RWPE2 (cell line): ENCODE measurements around the gene DERA.
A peak's percentile ranks its signal among the peaks of the same experiment; 100 is the strongest.
"Not testable (repeated sequence)": the region's sequence is repeated elsewhere in the genome, so short reads cannot be mapped to it uniquely, and the experiment has no call there.

Experiments used
- ATAC-seq: fragments of 200-7000 bp; cut with Tn5 transposase; 3 replicates; pipeline ENCODE4 v1.9.1; 2021; ENCODE audit warnings: low read depth
- DNase-seq: peaks from one replicate; pipeline ENCODE4 v3.0.0-alpha.2; 2020; ENCODE audit warnings: low spot score
- H3K27ac ChIP-seq: fragments of 450-650 bp; 2 replicates; pipeline ENCODE4 v1.5.1; 2017; ENCODE audit warnings: mild to moderate bottlenecking; ENCODE audit not compliant: poor library complexity, severe bottlenecking
- H3K27me3 ChIP-seq: fragments of 250-450 bp; sonication (Bioruptor Pico); 2 replicates; pipeline ENCODE4 v1.5.1; 2021; ENCODE audit warnings: mild to moderate bottlenecking, moderate library complexity; ENCODE audit not compliant: insufficient read depth, poor library complexity, severe bottlenecking
- H3K36me3 ChIP-seq: fragments of 250-450 bp; sonication (Bioruptor Pico); 2 replicates; pipeline ENCODE4 v1.5.1; 2020; ENCODE audit warnings: low read depth, mild to moderate bottlenecking, moderate library complexity
- H3K4me1 ChIP-seq: fragments of 250-450 bp; sonication (Bioruptor Pico); 2 replicates; pipeline ENCODE4 v1.5.1; 2021; ENCODE audit warnings: mild to moderate bottlenecking, moderate library complexity; ENCODE audit not compliant: insufficient read depth, poor library complexity, severe bottlenecking
- H3K4me3 ChIP-seq: fragments of 250-450 bp; sonication (Bioruptor Pico); 2 replicates; pipeline ENCODE4 v1.5.1; 2021; ENCODE audit warnings: mild to moderate bottlenecking, moderate library complexity; ENCODE audit not compliant: severe bottlenecking
- H3K9me3 ChIP-seq: fragments of 250-450 bp; sonication (Bioruptor Pico); 2 replicates; pipeline ENCODE4 v1.5.1; 2021; ENCODE audit warnings: mild to moderate bottlenecking, moderate library complexity; ENCODE audit not compliant: severe bottlenecking
- TF ChIP-seq, protein P1 (sequence below): fragments of 450-650 bp; IDR thresholded peaks from one replicate; pipeline ENCODE4 v1.5.1; 2017; ENCODE audit warnings: mild to moderate bottlenecking, moderate library complexity; ENCODE audit not compliant: poor library complexity, severe bottlenecking

Gene DERA

DNA sequence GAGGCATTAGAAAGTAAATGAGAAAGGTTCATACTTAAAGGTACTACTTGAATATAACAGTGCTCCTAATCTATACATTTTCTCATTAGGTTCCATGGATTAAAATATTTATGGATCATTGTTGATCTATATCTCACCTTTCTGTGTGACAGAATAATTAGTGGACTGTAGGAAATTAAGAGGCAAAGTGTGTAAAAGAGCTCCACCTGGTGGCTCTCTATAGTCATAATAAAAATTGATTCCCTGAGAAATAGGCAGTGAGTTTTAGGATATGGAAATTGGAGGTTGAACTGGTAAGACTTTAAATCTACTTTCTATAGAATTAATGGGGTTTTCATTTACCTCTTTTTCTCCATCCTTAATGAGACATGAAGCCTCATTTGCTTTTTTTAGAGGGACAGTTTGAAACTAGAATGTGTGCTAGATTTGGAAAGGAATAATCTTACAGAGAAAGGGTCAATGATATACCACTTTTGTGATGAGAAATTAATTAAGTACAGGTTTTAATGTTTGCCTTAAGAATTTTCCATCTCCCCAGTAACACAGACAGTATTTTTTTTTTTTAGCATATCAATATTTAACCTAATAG is 11.8 kb upstream of the DERA start:
- DNase-seq = no peak
- no peaks in the 10 kb centered on the region for H3K27me3 ChIP-seq
- no peaks in the 10 kb centered on the region for H3K9me3 ChIP-seq
- TF ChIP-seq, protein P1, sequence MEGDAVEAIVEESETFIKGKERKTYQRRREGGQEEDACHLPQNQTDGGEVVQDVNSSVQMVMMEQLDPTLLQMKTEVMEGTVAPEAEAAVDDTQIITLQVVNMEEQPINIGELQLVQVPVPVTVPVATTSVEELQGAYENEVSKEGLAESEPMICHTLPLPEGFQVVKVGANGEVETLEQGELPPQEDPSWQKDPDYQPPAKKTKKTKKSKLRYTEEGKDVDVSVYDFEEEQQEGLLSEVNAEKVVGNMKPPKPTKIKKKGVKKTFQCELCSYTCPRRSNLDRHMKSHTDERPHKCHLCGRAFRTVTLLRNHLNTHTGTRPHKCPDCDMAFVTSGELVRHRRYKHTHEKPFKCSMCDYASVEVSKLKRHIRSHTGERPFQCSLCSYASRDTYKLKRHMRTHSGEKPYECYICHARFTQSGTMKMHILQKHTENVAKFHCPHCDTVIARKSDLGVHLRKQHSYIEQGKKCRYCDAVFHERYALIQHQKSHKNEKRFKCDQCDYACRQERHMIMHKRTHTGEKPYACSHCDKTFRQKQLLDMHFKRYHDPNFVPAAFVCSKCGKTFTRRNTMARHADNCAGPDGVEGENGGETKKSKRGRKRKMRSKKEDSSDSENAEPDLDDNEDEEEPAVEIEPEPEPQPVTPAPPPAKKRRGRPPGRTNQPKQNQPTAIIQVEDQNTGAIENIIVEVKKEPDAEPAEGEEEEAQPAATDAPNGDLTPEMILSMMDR = peak; percentile 65
- H3K27ac ChIP-seq = no peak overlapping the region
- H3K4me3 ChIP-seq = no peak overlapping the region
- ATAC-seq = no peak
- H3K36me3 ChIP-seq = peaks cover 65% of the 10 kb centered on the region
- H3K4me1 ChIP-seq = no peaks in the 10 kb centered on the region

DNA sequence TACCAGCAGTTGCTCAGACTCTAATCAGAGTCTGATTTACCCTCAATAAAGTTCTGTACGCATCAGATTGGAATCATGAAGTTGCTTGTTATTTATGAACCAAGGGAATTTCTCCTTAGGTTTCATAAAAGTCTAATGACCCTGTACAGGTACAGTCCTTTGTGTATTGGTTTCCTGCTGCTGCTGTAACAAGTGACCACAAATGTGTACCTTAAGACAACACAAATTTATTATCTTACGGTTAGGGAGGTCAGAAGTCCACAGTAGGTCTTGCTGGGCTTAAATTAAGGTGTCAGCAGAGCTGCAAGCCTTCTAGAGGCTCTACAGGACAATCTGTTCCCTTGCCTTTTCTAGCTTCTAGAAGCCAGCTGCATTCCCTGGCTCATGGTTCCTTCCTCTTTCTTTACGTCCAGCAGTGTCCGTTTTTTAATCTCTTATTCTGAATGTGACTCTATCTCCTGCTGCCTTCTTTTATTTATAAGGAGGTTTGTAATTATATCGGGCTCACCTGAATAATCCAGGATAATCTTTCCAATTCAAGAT is 6.7 kb upstream of the DERA start:
- Histone ChIP-seq H3K4me1 (no peaks in the 10 kb centered on the region), H3K36me3 (peaks cover 34% of the 10 kb centered on the region), H3K27me3 (no peaks in the 10 kb centered on the region), H3K27ac (no peak overlapping the region), H3K4me3 (no peak overlapping the region), H3K9me3 (no peaks in the 10 kb centered on the region)
- no peak for ATAC-seq
- TF ChIP-seq, protein P1 = no peak
- DNase-seq = no peak

DNA sequence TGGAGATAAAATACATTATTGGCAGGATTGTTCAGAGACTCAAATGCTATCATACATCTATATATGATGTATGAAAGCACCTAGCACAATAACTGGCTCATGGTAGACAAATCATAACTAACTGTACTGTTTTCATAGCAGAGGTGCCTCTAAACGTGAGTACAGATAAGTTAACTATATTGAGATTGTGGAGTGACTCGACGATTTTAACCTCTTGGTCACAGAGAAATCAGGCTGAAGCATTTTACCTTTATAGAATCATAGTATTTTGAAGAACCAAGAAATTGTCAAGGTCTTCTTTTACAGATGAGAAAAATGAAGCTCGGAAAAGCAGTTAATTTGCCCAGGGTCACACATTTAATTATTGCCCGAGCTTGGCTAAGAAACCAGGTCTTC is 666 bp upstream of the DERA start:
- H3K9me3 ChIP-seq = no peaks in the 10 kb centered on the region

DNA sequence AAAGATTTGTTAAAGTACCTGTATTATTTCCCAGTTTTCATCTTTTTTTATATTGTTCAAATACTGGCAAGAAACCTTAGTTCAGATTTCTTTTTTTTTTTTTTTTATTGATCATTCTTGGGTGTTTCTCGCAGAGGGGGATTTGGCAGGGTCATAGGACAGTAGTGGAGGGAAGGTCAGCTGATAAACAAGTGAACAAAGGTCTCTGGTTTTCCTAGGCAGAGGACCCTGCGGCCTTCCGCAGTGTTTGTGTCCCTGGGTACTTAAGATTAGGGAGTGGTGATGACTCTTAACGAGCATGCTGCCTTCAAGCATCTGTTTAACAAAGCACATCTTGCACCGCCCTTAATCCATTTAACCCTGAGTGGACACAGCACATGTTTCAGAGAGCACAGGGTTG is 799 bp downstream of the DERA start:
- not testable (repeated sequence) for H3K36me3 ChIP-seq, DNase-seq, H3K27me3 ChIP-seq, H3K9me3 ChIP-seq, H3K4me1 ChIP-seq, ATAC-seq
- peak overlapping the region; percentile 79 for H3K4me3 ChIP-seq
- H3K27ac ChIP-seq = peak overlapping the region; percentile 50

More for the DNA sequence above, 666 bp upstream of the DERA start:
- Histone ChIP-seq H3K27me3 (no peaks in the 10 kb centered on the region), H3K4me3 (no peak overlapping the region), H3K27ac (no peak overlapping the region), H3K4me1 (no peaks in the 10 kb centered on the region), H3K36me3 (no peaks in the 10 kb centered on the region)
- TF ChIP-seq, protein P1 = no peak
- DNase-seq (no peak), ATAC-seq (no peak)

DNA sequence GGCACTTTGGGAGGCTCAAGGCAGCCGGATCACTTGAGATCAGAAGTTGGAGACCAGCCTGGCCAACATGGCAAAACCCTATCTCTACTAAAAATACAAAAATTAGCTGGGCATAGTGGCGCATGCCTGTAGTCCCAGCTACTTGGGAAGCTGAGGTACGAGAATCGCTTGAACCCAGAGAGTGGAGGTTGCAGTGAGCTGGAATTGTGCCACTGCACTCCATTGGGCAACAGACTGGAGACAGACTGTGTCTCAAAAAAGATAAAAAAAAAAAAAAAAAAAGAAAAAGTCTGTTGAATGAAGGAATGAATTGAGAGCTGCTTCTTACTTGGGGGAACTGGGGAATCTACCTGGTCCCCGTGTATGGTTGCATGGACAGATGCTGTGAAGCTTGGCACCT is 3.0 kb downstream of the DERA start:
- H3K27me3 ChIP-seq = not testable (repeated sequence)

DNA sequence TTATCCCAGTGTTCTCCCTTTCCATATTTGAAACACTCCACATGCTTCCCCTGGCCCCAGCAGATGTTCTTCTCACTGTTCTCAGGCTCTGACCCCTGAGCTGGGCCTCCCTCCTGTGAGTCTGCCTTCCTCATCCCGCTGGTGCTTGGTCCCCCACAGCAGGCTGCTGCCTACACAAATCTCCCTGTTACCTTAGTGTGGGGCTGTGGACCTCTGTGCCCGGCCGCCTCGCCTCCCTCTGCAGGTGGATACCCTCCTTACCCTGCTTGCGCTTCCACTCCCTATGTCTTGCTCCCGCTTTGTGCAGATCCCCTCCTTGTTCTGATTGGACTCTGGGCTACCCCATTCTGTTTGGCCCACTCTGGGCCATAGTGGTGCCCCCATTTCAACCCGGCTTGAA is 6.9 kb downstream of the DERA start:
- Histone ChIP-seq H3K4me3 (no peak overlapping the region), H3K36me3 (no peaks in the 10 kb centered on the region), H3K27ac (no peak overlapping the region), H3K27me3 (no peaks in the 10 kb centered on the region), H3K4me1 (no peaks in the 10 kb centered on the region), H3K9me3 (no peaks in the 10 kb centered on the region)
- no peak for ATAC-seq
- TF ChIP-seq, protein P1 = no peak
- no peak for DNase-seq

More for the DNA sequence above, 3.0 kb downstream of the DERA start:
- H3K4me3 ChIP-seq, H3K36me3 ChIP-seq, H3K9me3 ChIP-seq, H3K27ac ChIP-seq, H3K4me1 ChIP-seq, ATAC-seq, DNase-seq: not testable (repeated sequence)
